ENCODE results near the gene CLEC2B. TPM values are rescaled to one million over a fixed set of nuclear protein-coding genes. Genes with fewer than 3 reads are reported as not detected.

The CLEC2B gene
- total and polyA plus RNA-seq, 2 donors (not counting 1 experiment from before 2014, with no cell fraction given), result 9.7 to 15.7 TPM

- no peak overlapping the region for H2AFZ ChIP-seq (ENCODE audit: low read length)
- H3K27ac ChIP-seq (ENCODE audit: insufficient read depth, low read length), result no peak overlapping the region
- H3K4me2 ChIP-seq (ENCODE audit: extremely low read depth, insufficient read depth, low read length), result no peak overlapping the region
- H3K4me3 ChIP-seq (replicated peaks in 1 of 4; ENCODE audit: control extremely low read depth in 1 of 4, insufficient read depth in 1 of 4, low read depth in 3 of 4, low read length in 4 of 4), result no peak overlapping the region
- no peak overlapping the region for H3K9ac ChIP-seq (ENCODE audit: insufficient read depth, low read length)
- H3K9me3 ChIP-seq (ENCODE audit: control insufficient read depth, insufficient read depth, low read depth, low read length), result no peaks in the 10 kb centered on the region
- no peaks in the 10 kb centered on the region for H3K36me3 ChIP-seq (ENCODE audit: control insufficient read depth, insufficient read depth, low read length)
- no peaks in the 10 kb centered on the region for H3K79me2 ChIP-seq (ENCODE audit: control insufficient read depth, insufficient read depth, low read length)
- no peaks in the 10 kb centered on the region for H4K20me1 ChIP-seq (ENCODE audit: control insufficient read depth, extremely low read depth, insufficient read depth, low read length)
- TF ChIP-seq EZH2 (IDR thresholded peaks at IDR 0.05; ENCODE audit: low read length, missing control alignments) (no peak), CTCF (conservative IDR thresholded peaks at IDR 0.05 in 1 of 2, IDR thresholded peaks at IDR 0.05 in 1 of 2; ENCODE audit: low read depth in 1 of 2, low read length in 2 of 2) (no peak)
- no peaks in the 10 kb centered on the region for H3K4me1 ChIP-seq (ENCODE audit: control insufficient read depth, extremely low read depth, insufficient read depth, low read length)
- DNase-seq (ENCODE audit: low read depth in 2 of 2), result no peak
- H3K27me3 ChIP-seq (ENCODE audit: control insufficient read depth, insufficient read depth, low read length), result no peaks in the 10 kb centered on the region
These were observed 30.1 kb upstream of the CLEC2B start for GRCh38 chr12:9899209-9899608.

- Histone ChIP-seq H4K20me1 (ENCODE audit: control insufficient read depth, extremely low read depth, insufficient read depth, low read length) (no peaks in the 10 kb centered on the region), H3K4me1 (ENCODE audit: control insufficient read depth, extremely low read depth, insufficient read depth, low read length) (no peaks in the 10 kb centered on the region), H3K9ac (ENCODE audit: insufficient read depth, low read length) (no peak overlapping the region), H3K79me2 (ENCODE audit: control insufficient read depth, insufficient read depth, low read length) (no peaks in the 10 kb centered on the region), H3K4me2 (ENCODE audit: extremely low read depth, insufficient read depth, low read length) (no peak overlapping the region), H3K9me3 (ENCODE audit: control insufficient read depth, insufficient read depth, low read depth, low read length) (no peaks in the 10 kb centered on the region), H3K4me3 (replicated peaks in 1 of 4; ENCODE audit: control extremely low read depth in 1 of 4, insufficient read depth in 1 of 4, low read depth in 3 of 4, low read length in 4 of 4) (no peak overlapping the region), H3K27me3 (ENCODE audit: control insufficient read depth, insufficient read depth, low read length) (no peaks in the 10 kb centered on the region), H3K27ac (ENCODE audit: insufficient read depth, low read length) (no peak overlapping the region), H3K36me3 (ENCODE audit: control insufficient read depth, insufficient read depth, low read length) (no peaks in the 10 kb centered on the region), H2AFZ (ENCODE audit: low read length) (no peak overlapping the region)
- no peak for DNase-seq (ENCODE audit: low read depth in 2 of 2)
- TF ChIP-seq CTCF (conservative IDR thresholded peaks at IDR 0.05 in 1 of 2, IDR thresholded peaks at IDR 0.05 in 1 of 2; ENCODE audit: low read depth in 1 of 2, low read length in 2 of 2) (no peak), EZH2 (IDR thresholded peaks at IDR 0.05; ENCODE audit: low read length, missing control alignments) (no peak)
These were observed 28.4 kb upstream of the CLEC2B start for GRCh38 chr12:9897535-9897934.

GRCh38 chr12:9895215-9895971, 26.2 kb upstream of the CLEC2B start:
- Histone ChIP-seq H2AFZ (ENCODE audit: low read length) (no peak overlapping the region), H3K4me2 (ENCODE audit: extremely low read depth, insufficient read depth, low read length) (no peak overlapping the region), H3K36me3 (ENCODE audit: control insufficient read depth, insufficient read depth, low read length) (no peaks in the 10 kb centered on the region), H3K27ac (ENCODE audit: insufficient read depth, low read length) (no peak overlapping the region), H3K9me3 (ENCODE audit: control insufficient read depth, insufficient read depth, low read depth, low read length) (no peaks in the 10 kb centered on the region), H3K27me3 (ENCODE audit: control insufficient read depth, insufficient read depth, low read length) (no peaks in the 10 kb centered on the region), H3K4me3 (replicated peaks in 1 of 4; ENCODE audit: control extremely low read depth in 1 of 4, insufficient read depth in 1 of 4, low read depth in 3 of 4, low read length in 4 of 4) (no peak overlapping the region), H4K20me1 (ENCODE audit: control insufficient read depth, extremely low read depth, insufficient read depth, low read length) (no peaks in the 10 kb centered on the region), H3K4me1 (ENCODE audit: control insufficient read depth, extremely low read depth, insufficient read depth, low read length) (no peaks in the 10 kb centered on the region), H3K9ac (ENCODE audit: insufficient read depth, low read length) (no peak overlapping the region), H3K79me2 (ENCODE audit: control insufficient read depth, insufficient read depth, low read length) (no peaks in the 10 kb centered on the region)
- DNase-seq (ENCODE audit: low read depth in 2 of 2), result no peak
- TF ChIP-seq EZH2 (IDR thresholded peaks at IDR 0.05; ENCODE audit: low read length, missing control alignments) (no peak), CTCF (conservative IDR thresholded peaks at IDR 0.05 in 1 of 2, IDR thresholded peaks at IDR 0.05 in 1 of 2; ENCODE audit: low read depth in 1 of 2, low read length in 2 of 2) (no peak)

Data from fibroblast of lung (primary cell).